ENCODE data around the gene PTPRG.
"Not testable (repeated sequence)": the region's sequence is repeated elsewhere in the genome, so short reads cannot be mapped to it uniquely, and the experiment has no call there.

The PTPRG gene

DNA sequence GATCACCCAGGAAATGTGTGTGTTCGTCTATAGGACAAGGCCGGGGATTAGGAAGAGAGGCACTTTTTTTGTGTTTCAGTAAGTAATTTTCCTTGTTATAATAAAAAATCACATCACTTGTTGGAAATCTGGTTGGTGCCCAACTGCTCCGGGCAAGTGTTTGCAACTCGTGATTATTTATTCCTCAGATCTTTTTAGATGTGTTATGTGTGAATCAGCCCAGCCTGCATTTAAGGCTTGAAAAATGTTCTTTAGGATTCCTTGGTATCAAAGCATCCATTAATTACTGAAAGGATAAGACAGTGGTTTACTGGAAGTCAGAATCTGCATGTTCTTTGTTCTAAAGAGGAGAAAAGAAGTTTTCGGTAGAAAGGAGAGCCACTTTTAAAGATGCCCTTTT lies 466.4 kb downstream of the PTPRG start:
- no peak for DNase-seq

DNA sequence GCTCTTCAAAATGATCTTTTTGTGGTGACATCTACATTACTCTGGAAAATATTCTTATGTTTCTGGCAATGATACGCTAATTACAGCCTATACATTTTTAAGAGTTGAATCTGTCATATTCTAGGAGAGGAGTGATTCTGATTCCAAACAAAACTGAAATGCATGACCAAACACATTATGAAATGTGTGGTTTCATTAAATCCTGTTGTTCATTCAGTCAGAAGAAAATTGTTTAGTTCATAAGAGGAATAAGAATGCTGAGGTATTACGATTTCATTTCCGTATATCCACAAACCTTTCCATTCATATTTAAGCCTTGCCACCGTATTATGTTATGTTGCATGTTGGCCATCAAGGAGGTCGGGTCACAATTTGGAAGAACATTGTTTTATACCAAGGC lies 466.9 kb downstream of the PTPRG start:
- DNase-seq, result no peak

DNA sequence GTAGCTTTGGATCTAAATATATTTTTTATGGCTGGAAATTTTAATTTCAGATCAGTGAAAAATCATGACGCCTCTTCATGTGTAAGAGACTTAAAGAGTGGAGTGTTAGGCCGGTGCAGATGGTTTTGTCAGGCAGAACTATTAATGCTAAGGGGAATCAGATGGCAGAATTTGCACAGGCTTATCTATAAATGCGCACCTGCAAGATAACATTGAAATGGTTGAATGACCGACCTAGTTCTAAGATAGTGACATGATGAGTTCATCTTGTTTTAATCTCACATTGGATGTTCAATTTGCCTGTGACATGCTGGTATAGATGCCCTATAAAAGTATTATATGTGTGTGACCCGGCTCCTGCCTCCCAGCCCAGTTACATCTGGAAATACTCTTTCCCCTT lies 471.4 kb downstream of the PTPRG start:
- DNase-seq, result no peak

DNA sequence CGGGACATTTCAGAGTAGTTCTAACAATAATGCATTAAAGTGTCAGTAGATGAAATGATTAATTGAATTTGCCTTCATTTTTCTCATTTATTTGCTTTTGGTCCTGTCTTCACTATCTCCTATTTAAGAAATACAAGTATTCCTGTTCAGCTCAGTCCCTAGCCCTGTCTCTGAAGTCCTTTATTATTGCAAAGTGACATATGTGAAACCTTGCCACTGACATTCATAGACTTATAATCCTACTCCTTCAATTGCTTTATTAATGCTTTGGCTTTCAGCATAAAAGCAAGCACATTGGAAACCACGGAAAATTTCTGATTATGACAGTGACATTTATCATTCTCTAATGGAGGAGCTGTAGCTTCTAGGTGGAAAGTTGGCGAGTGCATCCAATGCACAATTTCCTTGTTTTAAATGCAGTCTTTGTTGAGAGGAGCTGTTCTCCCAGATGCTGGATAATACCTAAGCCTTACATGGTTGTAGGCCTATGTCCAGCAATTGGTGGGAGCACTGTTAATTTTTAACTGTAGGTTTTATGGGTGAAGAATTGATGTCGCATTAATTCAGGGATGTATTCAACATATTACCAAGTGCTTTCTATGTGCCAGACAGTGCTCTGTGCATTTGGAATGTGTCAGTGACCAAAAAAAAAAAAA lies 474.2 kb downstream of the PTPRG start:
- no peak for DNase-seq

DNA sequence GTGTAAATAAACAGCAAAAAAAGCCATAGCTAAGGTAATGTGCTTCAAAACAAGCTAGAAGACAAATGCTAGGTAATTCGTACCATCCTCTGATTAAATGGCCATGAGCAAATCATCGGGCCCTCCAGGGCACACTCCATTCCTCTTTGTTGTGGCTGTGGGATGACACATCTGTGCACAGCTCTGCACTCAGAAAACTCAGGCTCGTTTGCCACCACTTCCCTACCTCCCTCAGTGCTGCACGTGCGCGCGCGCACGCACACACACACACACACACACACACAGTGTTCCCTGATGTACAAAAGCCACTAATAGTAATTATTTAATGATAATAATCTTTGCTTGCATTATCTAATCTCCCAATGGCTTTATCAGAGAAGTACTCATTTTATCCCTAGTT lies 475.4 kb downstream of the PTPRG start:
- DNase-seq, result no peak

DNA sequence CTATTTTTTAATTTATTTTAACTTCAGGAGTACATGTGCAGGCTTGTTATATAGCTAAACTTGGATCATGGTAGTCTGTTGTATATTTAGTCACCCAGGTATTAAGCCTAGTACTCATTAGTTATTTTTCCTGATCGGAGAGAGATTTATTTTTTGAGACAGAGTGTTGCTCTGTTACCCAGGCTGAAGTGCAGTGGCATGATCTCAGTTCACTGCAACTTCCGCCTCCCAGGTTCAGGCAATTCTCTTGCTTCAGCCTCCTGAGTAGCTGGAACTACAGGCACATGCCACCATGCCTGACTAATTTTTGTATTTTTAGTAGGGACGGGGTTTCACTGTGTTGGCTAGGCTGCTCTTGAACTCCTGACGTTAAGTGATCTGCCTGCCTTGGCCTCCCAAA lies 477.4 kb downstream of the PTPRG start:
- not testable (repeated sequence) for DNase-seq

DNA sequence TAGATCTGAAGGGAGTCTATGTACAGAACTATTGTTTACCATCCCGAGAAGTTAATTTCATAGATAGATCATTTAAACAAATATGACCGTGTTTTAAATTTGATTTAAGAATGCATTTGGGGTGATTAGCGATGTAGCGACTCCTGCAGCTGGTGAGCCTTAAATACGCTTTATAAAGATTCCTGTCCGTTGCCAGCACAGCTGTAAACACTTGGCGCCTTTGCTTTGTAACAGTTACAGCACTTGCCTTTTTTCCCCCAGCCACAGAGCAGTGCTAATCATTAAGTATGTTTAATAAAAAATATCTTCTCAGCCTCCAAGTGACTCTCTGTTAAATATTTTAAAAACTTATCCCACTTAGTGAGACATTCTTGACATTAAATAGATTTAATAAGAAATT lies 478.2 kb downstream of the PTPRG start:
- DNase-seq, result no peak

DNA sequence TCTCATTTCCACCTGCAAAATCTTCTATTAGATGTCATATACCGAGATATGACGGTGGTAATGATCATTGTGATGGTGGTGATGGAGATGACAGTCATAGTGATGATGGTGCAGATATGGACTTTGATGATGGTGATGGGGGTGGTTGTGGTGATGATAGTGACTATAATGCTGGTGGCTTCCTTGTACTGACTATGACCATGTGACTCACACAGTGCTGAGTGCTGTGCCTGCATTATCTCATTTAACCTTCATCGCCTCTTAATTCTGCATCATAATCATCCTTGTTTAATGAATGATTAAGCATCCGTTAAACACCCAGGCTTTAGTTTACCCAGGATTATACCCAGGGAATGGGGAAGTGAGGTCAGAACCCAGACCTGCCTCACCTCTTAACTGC lies 480.3 kb downstream of the PTPRG start:
- no peak for DNase-seq

DNA sequence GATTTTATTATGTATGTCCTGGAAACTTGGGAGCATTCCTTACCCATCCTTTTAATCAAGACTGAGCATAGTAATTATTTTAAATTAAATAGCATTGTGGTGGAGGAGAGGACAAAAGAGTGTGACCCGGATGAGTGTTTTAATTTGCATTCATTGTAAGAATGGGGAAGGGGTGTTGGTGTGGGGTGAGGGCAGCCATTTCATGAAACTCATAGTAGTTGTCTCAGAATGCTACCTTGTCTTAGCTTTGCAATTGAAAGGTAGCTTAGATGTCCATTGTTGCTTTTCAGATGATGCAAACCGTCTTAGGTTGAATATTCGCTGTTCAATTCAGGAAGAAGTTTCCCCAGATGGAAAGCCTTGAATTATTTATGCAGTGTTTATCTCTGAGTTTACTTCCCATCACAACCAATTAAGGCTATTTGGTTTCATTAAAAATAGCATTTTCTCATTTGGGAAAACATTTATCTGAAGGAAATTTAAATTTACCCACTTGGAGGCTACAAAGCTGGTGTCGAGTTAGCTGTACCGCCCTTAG lies 483.6 kb downstream of the PTPRG start:
- no peak for DNase-seq

DNA sequence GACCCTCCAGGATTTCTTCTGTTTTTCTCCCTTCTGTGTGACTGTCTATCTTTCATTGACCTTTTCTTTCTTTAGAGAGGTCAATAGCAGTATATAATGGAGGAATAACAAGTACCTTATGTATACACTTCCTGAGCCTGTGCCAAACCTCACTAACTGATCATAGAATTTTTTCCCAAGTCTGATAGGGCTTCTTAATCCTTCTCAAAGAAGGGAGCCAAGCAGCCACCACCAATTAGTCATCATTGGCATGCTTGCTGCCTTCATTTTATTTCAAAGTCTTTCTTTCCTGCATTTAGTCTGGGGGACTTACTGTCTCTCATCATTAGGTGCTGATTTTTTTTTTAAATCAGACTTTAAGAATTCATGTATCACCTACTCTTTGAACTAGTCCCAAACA lies 485.0 kb downstream of the PTPRG start:
- no peak for DNase-seq

DNA sequence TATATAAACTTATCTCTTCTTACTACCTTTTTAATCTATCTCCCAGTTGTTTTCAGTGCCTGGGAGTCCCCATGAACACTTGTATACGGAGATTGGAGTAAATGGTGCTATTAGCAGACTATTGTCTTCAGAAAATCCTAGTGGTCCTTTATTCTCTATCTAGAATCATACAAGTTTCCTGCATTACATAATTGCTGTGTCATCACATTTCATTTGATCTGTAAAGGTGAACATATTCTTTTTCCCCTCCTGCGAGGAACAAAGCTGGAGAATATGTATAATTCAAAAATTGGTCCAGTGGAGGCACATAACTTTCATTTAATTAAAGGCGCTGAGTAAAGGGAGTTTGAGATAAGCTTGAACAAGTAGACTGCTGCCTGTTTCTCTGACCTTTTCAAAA lies 487.2 kb downstream of the PTPRG start:
- DNase-seq, result no peak

DNA sequence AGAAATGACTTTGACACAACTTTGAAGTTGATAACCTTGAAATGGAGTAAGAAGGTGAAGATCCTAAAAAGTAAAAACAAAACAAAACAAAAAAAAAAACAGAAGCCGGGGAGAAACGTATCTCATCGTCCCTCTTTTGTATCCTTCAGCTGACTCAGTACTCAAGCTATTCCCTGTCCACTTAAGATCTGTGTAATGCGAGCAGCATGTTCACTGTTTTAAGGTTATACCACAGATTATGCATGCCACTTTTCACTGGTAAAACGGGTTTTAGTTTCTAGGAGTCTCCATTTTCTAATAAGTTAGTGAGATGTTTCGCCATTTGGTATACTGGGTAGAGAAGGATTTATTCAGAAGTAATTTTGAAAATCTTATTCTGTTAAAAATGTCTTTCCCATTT lies 487.7 kb downstream of the PTPRG start:
- DNase-seq, result no peak

DNA sequence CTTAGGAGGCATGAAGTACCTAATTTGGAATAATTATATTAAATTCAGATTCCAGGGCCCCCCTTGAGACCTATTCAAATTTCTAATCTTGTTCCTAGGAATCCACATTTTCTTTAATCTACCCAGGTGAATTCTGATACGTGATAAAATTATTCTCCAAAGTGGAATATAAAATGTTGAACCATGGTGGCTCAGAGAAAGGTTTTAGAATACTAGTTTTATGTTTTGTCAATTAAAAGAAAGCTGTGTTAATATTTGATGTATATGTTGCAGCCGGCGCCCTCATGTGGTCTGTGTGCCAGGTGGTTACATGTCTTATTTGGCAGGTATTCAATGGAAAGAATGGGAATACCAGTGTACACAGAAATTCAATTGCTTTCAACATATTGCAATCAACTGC lies 490.1 kb downstream of the PTPRG start:
- DNase-seq, result peak; percentile 10

DNA sequence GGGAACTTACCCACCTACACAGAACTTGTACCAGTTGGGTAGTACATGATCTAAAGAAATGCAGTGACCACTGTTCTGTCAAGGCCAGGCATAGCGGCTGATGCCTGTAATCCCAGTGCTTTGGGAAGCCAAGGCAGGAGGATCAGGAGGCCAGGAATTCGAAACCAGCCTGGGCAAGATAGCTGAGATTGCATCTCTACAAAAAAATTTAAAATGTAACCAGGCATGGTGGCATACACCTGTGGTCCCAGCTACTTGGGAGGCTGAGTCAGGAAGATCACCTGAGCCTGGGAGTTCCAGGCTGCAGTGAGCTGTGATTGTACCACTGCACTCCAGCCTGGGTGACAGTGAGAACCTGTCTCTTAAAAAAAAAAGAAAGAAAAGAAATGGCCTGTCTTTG lies 491.0 kb downstream of the PTPRG start:
- no peak for DNase-seq

DNA sequence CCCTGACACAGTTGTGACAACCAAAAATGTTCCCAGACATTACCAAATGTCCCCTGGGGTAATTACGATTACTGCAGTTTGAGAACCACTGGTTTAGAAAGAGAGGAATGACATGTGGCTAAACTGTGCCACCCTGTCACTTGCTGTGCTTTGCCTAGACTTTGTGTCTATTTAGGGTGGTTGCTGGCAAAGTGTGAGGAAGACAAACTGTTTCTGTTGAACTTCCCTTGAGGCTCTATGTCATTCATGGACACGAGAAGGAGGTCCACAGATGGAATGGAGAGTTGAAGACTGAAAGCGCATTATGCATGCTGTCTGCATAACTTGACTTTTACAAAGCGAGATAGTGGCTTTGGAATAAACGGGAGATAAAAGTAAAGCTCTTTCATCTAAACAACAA lies 495.3 kb downstream of the PTPRG start:
- no peak for DNase-seq

DNA sequence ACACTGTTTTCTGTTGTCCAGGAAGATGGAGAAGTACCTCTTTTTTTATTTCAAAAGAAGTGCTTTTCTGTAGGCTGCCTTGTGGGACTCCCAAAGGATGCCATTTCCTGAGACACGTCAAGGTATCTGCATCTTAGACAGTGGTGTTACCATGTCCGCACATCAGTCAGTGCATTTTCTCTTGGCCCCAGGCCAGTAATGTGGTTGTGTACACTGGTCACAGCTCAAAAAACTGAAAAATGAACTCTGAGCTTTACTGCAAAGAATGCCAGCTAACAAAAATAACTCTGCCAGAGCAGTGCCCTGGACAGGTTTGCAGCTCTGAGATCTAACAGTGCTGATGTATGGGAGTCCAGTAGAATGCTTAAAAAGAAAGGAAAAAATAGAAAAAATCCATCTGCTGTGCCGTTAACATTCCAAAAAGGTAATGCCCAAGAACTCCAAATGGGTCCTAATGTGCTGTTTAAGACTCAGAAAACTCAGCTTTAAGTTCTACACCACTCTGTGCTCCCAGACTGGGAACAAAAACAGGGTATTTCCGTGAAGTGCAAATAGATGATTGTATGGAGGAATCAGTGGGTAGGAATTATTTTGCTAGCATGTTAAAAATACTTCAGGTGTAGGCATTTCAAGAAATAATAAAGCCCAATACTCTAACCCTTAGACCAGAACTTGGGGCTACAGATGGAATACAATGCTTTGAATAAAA lies 496.1 kb downstream of the PTPRG start:
- no peak for DNase-seq

DNA sequence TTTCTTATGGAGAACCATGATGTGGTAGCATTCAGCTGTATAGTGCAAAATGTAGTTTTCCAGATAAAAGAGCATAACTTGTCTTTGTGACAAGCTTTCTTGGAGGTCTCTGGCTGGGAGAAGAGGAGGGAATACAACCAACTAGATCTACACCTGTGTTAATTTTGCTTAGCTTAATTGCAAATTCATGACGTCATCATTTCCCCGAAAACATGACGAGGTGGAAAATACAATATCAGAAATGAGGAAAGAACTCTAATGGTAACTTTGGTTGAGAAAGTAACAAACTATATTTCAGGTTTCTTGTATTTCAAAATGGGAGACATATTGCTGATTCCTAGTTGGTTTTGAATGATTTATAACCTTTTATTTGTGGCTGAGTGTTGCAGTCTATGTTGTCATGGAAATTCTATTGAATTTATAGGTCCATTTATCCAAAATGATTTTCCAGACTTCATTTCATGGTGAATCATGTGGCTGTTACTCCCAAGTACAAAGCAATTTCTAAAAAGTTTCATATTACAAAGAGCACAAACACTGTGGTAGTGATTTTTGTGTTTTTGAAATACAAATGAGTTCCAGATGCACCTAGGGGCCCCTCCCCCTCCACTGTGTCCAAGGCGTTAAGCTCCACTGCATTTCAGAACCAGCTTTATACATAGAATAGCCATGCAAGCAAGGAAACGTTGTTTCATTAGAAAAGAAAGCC lies 504.8 kb downstream of the PTPRG start:
- no peak for DNase-seq

DNA sequence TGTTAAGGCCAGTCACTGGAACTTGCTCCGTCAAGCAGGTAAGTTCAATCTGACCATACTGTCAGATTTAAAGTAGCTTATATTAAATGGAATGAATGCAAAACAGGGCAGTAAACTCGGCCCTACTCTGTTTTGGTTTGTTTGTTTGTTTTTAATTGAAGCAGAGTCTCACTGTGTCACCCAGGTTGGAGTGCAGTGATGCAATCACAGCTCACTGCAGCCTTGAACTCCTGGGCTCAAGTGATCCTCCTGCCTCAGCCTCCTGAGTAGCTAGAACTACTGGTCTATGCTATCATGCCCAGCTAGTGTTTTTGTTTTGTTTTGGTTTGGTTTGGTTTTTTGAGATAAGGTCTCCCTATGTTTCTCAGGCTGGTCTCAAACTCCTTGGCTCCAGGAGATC lies 507.0 kb downstream of the PTPRG start:
- no peak for DNase-seq

DNA sequence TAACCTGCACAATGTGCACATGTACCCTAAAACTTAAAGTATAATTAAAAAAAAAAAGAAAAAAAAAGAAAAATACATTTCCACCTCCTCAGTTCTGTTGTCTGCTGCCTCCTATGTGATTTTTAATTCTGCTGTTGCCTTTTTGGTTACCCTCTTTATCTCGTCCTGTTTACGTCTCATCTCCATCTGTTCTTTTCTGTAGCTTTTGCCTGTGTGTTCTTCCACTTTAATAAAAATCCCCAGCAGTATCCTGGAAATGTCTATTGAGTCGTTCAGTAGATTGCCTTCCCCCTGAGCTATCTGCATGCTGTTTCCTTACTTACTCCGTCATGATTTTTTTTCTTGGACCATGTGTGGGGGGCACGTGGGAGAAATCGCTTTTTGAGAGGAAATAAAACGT lies 509.5 kb downstream of the PTPRG start:
- no peak for DNase-seq

DNA sequence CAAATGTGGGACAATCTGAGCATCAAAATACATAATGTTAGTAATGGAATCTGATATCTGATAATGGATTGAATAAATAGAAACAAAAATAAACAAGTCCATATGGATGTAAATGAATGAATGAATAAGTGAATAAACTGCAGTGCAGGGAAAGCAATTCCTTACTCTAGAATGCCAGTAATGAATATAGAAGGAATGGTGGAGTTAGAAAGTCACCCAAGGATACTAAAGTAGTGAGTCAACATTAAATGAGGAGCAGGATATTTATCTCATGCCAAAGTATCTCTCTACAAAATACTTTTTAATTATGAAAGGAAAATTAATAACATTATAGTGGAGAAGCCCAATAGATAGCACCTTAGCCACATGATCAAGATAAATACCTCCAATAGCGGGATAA lies 511.7 kb downstream of the PTPRG start:
- no peak for DNase-seq

DNA sequence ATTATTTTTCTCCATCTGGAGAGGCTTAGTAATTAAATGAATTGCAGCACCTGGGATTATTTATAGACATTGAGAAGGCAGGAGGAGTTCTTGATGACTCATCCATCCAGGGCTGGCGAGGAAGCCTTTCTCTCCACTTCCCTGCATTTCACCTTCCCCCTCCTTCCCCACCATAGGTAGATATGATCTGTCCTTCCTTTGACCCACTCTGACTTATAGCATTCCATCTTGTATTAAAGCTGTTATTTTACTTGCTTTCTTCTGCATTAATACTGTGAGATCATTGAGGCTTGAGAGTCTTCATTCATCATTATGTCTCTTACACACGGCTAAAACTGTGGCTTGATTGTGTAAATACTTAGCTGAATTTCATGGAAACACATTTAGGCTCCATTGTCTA lies 523.2 kb downstream of the PTPRG start:
- DNase-seq, result peak; percentile 0

DNA sequence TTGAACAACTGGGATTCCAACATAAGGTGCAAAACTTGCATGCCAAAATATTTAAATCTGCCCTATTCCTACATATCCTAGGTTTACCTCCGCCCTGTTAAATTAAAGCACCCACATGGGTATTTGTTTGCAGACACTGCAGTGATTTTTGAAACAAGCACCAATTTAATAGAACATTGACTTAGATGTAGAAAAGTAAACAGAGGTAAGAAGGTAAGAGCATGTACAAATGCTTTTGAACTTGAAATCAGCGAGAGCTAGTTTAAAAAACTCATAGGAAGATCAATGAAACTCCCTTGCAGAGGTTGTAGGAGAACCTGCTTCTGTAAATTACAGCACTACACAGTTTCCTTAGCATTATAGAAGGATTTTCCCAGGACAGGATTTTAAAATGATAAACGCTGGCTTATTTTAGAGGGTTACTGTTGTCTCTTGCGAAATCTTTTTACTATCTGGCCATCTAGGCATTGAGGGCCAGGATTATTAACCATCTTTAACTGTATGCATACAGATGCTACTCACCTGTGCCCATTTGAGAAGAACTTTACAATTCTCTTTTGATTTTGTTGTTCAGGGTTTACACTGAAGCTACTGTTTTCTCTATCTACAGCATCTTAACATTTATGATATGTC lies 527.2 kb downstream of the PTPRG start:
- no peak for DNase-seq

DNA sequence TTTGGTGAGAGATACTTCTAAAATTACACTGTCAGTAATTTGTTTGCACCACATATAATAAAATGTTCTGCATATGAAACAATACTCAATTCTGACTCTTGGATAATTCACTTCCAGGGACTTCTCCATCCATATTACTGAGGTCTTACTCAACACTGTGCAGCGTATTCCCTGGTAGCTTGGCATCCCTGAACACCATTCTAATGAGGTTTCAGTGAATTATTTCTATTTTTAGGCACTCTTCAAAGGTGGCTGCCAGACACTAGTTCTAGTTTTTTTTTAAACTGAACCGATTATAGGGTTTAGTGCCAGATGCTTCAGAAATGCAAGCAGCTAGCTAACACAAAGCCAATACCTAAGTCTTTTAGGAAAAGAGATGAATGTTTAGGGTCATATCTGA lies 528.7 kb downstream of the PTPRG start:
- DNase-seq, result no peak

DNA sequence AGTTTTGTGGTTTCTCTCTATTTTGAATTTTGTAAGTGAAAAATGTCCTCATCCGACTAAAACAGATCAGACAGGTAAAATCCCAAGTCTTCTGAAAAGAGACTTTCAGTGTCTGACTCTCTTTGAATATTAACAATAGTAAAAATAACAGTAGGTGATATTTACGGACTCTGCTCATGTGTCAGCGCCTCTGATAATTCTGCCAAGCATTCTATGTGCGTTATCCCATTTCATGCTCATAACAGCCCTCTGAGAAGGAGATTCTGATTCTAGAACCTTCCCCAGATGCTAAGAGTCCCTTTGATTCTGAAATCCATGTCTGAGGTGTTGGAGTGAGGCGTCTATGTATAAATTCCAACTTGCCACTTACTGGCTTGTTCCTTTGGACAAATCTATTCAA lies 529.1 kb downstream of the PTPRG start:
- no peak for DNase-seq

All from NCI-H774 (cell line).